Cardiac muscle cell (in vitro differentiated cells and primary cell): Measurements from ENCODE around the gene TMEM178A. TPM values are rescaled to one million over a fixed set of nuclear protein-coding genes. Genes with fewer than 3 reads are reported as not detected.

Experiments used
- DNase-seq, 2 donors: peaks; one replicate each; pipeline versions ENCODE4 v3.0.0 to v3.0.0-alpha.2; 2010 to 2017; ENCODE audit warnings: low read depth in 1 of 2, low spot score in 1 of 2
- H3K27ac ChIP-seq: fragments of 200-600 bp; sonication (generic); 2 replicates; pipeline ENCODE4 v1.5.1; 2016
- H3K27me3 ChIP-seq: fragments of 200-600 bp; sonication (generic); 2 replicates; pipeline ENCODE4 v1.6.0; 2016; ENCODE audit warnings: control low read depth
- H3K36me3 ChIP-seq: fragments of 200-600 bp; sonication (generic); 2 replicates; pipeline ENCODE4 v1.5.1; 2016; ENCODE audit warnings: control low read depth
- H3K4me1 ChIP-seq: fragments of 200-600 bp; sonication (generic); 2 replicates; pipeline ENCODE4 v1.8.1; 2017; ENCODE audit warnings: low read depth, mild to moderate bottlenecking, mixed run types
- H3K4me3 ChIP-seq: fragments of 200-600 bp; sonication (generic); 2 replicates; pipeline ENCODE4 v1.5.1; 2016; ENCODE audit warnings: mild to moderate bottlenecking
- H3K9me3 ChIP-seq: fragments of 200-600 bp; sonication (generic); 2 replicates; pipeline ENCODE4 v1.5.1; 2017; ENCODE audit warnings: low read depth, mild to moderate bottlenecking, control low read depth
- polyA plus RNA-seq: library from polyadenylated mRNA; unstranded; fragments of >200 nt; fragmentation: Nextera tagmentation; extraction: Ambion mirVana; gene quantifications from 2 replicates; pipeline ENCODE4 v1.2.1, GENCODE V29; 2016
- total RNA-seq: library from RNA; depleted of rRNA; stranded (reverse); fragments of >200 nt; gene quantifications from 2 replicates; pipeline ENCODE4 v1.2.3, GENCODE V29; 2016
- TF ChIP-seq, protein P1 (sequence below): IDR thresholded peaks from 2 replicates; pipeline ENCODE4 v1.5.1; 2012; ENCODE audit warnings: low read depth, mild to moderate bottlenecking, low read length

The TMEM178A gene
- total and polyA plus RNA-seq, 2 experiments from 2014 or later, result 13.4 to 22.5 TPM

DNA sequence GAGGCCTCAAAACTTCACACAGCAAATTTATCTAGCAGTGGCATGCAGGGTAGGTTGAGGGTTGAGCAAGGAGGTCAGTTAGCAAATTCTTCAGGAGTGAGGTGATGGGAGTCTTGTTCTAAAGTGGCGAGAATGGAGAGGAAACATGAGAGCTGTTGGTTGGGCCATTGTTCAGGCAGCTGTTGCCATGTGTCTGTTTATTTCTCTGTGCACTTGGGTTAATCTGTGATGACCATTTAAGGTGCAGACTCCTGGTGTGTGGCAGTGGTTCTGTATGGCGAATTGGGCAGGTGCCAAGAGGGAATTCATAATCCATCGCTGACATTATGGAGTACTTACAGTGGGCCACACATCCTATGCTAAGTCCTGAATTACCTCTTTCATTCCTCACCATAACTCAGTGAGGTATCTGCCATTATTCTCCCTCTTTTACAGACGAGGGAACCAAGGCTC lies 30.4 kb downstream of the TMEM178A start:
- no peak overlapping the region for H3K4me3 ChIP-seq
- peaks cover 11% of the 10 kb centered on the region for H3K4me1 ChIP-seq
- H3K27ac ChIP-seq, result peak overlapping the region; percentile 59
- TF ChIP-seq, protein P1, sequence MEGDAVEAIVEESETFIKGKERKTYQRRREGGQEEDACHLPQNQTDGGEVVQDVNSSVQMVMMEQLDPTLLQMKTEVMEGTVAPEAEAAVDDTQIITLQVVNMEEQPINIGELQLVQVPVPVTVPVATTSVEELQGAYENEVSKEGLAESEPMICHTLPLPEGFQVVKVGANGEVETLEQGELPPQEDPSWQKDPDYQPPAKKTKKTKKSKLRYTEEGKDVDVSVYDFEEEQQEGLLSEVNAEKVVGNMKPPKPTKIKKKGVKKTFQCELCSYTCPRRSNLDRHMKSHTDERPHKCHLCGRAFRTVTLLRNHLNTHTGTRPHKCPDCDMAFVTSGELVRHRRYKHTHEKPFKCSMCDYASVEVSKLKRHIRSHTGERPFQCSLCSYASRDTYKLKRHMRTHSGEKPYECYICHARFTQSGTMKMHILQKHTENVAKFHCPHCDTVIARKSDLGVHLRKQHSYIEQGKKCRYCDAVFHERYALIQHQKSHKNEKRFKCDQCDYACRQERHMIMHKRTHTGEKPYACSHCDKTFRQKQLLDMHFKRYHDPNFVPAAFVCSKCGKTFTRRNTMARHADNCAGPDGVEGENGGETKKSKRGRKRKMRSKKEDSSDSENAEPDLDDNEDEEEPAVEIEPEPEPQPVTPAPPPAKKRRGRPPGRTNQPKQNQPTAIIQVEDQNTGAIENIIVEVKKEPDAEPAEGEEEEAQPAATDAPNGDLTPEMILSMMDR, result no peak
- H3K36me3 ChIP-seq, result no peaks in the 10 kb centered on the region
- H3K9me3 ChIP-seq, result no peaks in the 10 kb centered on the region
- DNase-seq, result peak; percentile 37 to 83
- H3K27me3 ChIP-seq, result no peaks in the 10 kb centered on the region

DNA sequence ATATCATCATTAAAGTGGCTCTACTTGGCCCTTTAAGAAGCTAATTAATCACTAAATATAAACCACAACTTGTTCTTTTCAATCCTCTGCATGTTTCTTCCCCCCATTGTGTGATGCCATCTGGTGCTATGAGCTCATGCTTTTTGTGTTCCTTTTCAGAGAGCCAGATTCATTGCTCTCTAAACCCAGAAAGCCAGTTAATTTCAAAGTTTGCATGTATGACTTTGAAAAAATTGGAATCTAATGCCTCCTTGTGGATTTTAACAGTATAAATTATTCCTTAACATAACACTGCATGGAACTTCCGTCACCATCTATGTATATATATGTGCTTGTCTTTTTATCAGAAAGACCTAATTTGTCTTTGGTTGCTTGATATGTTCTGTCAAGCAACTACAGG lies 31.1 kb downstream of the TMEM178A start:
- no peaks in the 10 kb centered on the region for H3K27me3 ChIP-seq
- H3K27ac ChIP-seq, result peak overlapping the region; percentile 59
- peak in 1 of 2 donors; percentile 85 for DNase-seq
- TF ChIP-seq, protein P1, result peak; percentile 40
- H3K9me3 ChIP-seq, result no peaks in the 10 kb centered on the region
- H3K4me3 ChIP-seq, result no peak overlapping the region
- H3K4me1 ChIP-seq, result peaks cover 11% of the 10 kb centered on the region
- H3K36me3 ChIP-seq, result no peaks in the 10 kb centered on the region

DNA sequence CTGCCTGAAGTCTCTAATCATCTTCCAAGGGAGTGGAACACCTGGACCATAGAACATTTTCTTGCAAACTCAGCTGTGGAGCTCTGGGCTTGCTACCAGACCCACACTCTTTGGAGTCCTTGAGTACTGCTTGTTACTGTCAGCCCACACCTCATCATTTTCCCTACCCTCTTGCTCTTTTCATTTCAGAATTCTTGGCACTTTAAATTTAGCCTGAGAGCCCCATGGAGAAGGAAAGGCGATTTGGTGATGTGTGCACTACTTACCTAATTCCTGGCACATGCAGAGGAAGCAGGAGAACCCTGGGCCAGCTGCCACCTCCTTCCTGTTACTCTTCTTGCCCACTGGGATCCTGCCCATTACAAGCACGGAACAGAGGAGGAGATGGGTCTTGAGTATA lies 31.7 kb downstream of the TMEM178A start:
- peak in 1 of 2 donors; percentile 42 for DNase-seq
- H3K9me3 ChIP-seq, result no peaks in the 10 kb centered on the region
- H3K4me1 ChIP-seq, result peaks cover 11% of the 10 kb centered on the region
- no peaks in the 10 kb centered on the region for H3K27me3 ChIP-seq
- H3K36me3 ChIP-seq, result no peaks in the 10 kb centered on the region
- TF ChIP-seq, protein P1, result no peak
- peak overlapping the region; percentile 14 for H3K27ac ChIP-seq
- no peak overlapping the region for H3K4me3 ChIP-seq

DNA sequence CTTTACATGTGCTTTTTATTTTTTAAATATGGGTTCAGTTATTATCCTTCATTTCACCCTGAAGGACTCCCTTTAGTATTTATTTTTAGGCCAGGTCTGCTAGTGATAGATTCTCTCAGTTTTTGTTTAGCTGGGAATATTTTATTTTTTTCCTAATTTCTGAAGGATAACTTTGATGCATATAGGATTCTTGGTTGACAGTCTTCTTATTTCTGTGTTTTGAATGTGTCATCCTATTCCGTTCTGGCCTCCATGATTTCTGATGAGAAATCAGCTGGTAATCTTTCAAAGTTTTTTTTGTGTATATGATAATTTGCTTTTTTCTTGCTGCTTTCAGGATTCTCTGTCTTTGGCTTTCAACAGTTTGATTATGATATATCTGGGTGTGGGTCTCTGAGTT lies 35.4 kb downstream of the TMEM178A start:
- no peak overlapping the region for H3K4me3 ChIP-seq
- no peak for DNase-seq
- no peaks in the 10 kb centered on the region for H3K36me3 ChIP-seq
- TF ChIP-seq, protein P1, result no peak
- H3K4me1 ChIP-seq, result no peaks in the 10 kb centered on the region
- no peaks in the 10 kb centered on the region for H3K9me3 ChIP-seq
- no peaks in the 10 kb centered on the region for H3K27me3 ChIP-seq
- no peak overlapping the region for H3K27ac ChIP-seq

DNA sequence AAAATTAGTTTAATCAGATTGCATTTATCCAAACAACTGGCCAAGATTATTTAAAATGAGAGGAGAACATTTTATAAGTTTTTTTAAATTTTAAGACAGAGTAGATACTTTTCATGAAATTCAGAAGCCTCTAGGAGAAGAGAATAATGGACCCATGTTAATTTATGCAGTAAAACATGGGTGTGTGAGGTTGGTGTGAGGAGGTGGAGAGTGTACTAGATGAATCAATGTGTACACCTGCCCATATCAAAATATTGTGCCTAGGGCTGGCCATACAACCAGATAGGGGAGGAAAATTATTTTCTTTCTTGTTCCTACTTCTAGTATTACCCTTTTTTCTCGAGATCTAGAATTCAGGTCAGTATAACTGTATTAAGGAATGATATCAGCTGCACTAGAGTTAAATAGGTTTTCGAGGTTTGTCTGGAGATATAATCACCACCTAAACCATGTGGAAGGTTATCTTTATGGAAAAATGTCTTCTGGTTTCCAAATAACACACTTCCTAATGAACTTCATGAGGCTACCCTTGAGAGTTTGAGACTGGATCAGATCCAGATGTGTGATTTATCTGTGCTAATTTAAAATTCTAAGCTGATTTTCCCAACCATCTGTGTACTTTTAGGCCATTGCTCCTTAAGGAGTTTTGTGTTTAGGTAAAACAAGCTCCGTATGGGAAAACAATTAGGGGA lies 37.6 kb downstream of the TMEM178A start:
- Histone ChIP-seq H3K36me3 (no peaks in the 10 kb centered on the region), H3K27me3 (no peaks in the 10 kb centered on the region), H3K4me3 (no peak overlapping the region), H3K4me1 (no peaks in the 10 kb centered on the region), H3K9me3 (no peaks in the 10 kb centered on the region), H3K27ac (no peak overlapping the region)
- DNase-seq, result no peak
- TF ChIP-seq, protein P1, result no peak
